ENCODE data around the gene TRIM25.

- TF ChIP-seq POLR2AphosphoS5 (IDR thresholded peaks at IDR 0.05; ENCODE audit: low read depth, low read length) (no peak), CTCF (IDR thresholded peaks at IDR 0.05) (no peak), EZH2phosphoT487 (IDR thresholded peaks at IDR 0.05; ENCODE audit: borderline replicate concordance, low read depth) (no peak), RFX5 (IDR thresholded peaks at IDR 0.05; ENCODE audit: low read length) (no peak), NFIC (IDR thresholded peaks at IDR 0.05; ENCODE audit: borderline replicate concordance) (no peak), EP300 (IDR thresholded peaks at IDR 0.05; ENCODE audit: borderline replicate concordance in 1 of 2, low read depth in 1 of 2, low read length in 1 of 2) (no peak), FOXM1 (IDR thresholded peaks at IDR 0.05; ENCODE audit: low read depth) (no peak), NRF1 (IDR thresholded peaks at IDR 0.05; ENCODE audit: low read depth, low read length) (no peak), MXI1 (IDR thresholded peaks at IDR 0.05; ENCODE audit: low read depth, low read length) (no peak), TEAD4 (IDR thresholded peaks at IDR 0.05; ENCODE audit: borderline replicate concordance, insufficient read depth) (no peak), YY1 (IDR thresholded peaks at IDR 0.05; ENCODE audit: low read depth) (no peak)
- TF ChIP-seq, protein P1, sequence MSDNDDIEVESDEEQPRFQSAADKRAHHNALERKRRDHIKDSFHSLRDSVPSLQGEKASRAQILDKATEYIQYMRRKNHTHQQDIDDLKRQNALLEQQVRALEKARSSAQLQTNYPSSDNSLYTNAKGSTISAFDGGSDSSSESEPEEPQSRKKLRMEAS (IDR thresholded peaks at IDR 0.05; ENCODE audit: low read depth) = no peak
These were observed 34.6 kb downstream of the TRIM25 start for GRCh38 chr17:56879280-56879679.
